GM12872 (cell line): Measurements from ENCODE around the gene EXD3.

Experiments used
- CTCF ChIP-seq: IDR thresholded peaks from 3 replicates; pipeline ENCODE4 v1.5.1; 2011; ENCODE audit warnings: low read depth, mild to moderate bottlenecking, low read length, moderate library complexity; ENCODE audit not compliant: insufficient read depth

The EXD3 gene

GRCh38 chr9:137366891-137367381 is 56.0 kb downstream of the EXD3 start:
- no peak for TF ChIP-seq CTCF

- TF ChIP-seq CTCF = no peak
These were observed 56.5 kb downstream of the EXD3 start for GRCh38 chr9:137366445-137366810.

- TF ChIP-seq CTCF = no peak
These were observed 57.2 kb downstream of the EXD3 start for GRCh38 chr9:137365552-137366444.

GRCh38 chr9:137365056-137365455 is 57.9 kb downstream of the EXD3 start:
- TF ChIP-seq CTCF = no peak

GRCh38 chr9:137359850-137360249 is 63.1 kb downstream of the EXD3 start:
- TF ChIP-seq CTCF = no peak

GRCh38 chr9:137358126-137358525 is 64.8 kb downstream of the EXD3 start:
- TF ChIP-seq CTCF = no peak

GRCh38 chr9:137357166-137357565 is 65.8 kb downstream of the EXD3 start:
- no peak for TF ChIP-seq CTCF
